ENCODE measurements around the gene PSMD5. TPM values are rescaled to one million over a fixed set of nuclear protein-coding genes. Genes with fewer than 3 reads are reported as not detected.

PSMD5 gene
- total and polyA plus RNA-seq, 2 of the 4 experiments (the other 2 are of a cell fraction) = 25.6 to 26.1 TPM

DNA sequence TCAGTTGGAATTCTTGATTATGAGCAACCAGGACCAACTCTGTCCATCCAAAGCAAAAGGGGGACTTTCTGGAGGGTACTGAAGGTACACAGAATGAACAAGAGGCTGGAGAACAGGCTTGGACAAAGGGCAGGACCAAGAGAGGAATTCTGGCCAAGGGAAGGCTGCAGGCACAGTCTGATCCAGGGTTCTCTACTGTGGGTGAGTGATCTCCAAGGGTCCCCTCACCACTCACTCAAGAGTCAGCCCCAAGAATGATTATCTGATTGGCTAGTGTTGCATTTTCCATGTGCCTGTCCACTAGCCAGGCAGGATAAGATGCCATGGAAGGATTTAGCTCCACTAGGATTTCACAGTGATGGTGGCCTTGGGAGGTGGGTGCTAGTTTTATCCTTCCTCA lies 45.9 kb upstream of the PSMD5 start:
- Histone ChIP-seq H3K9me3 (ENCODE audit: control insufficient read depth, insufficient read depth, low read length) (no peaks in the 10 kb centered on the region), H2BK5ac (ENCODE audit: low read depth, low read length, poor library complexity, severe bottlenecking) (no peak overlapping the region), H3K4me2 (ENCODE audit: low read depth, low read length) (no peak overlapping the region), H3K18ac (ENCODE audit: low read depth, low read length) (no peak overlapping the region), H2BK120ac (ENCODE audit: low read depth, low read length) (no peak overlapping the region), H4K5ac (ENCODE audit: low read depth, low read length) (no peak overlapping the region), H3K4ac (ENCODE audit: low read depth, low read length) (no peak overlapping the region), H3K27me3 (ENCODE audit: control insufficient read depth, insufficient read depth, low read length) (peaks cover 2% of the 10 kb centered on the region), H3K9ac (ENCODE audit: low read depth, low read length) (no peak overlapping the region), H3K14ac (replicated peaks; ENCODE audit: low read depth, low read length) (no peak overlapping the region), H4K91ac (ENCODE audit: insufficient read depth, low read depth, low read length) (no peak overlapping the region), H2BK15ac (ENCODE audit: low read depth, low read length) (no peak overlapping the region), H3K4me3 (ENCODE audit: insufficient read depth, low read depth, low read length) (no peak overlapping the region), H4K8ac (ENCODE audit: low read depth in 2 of 2, low read length in 2 of 2) (no peak overlapping the region), H2AK9ac (replicated peaks; ENCODE audit: low read depth, low read length, poor library complexity) (no peak overlapping the region), H3K23ac (ENCODE audit: low read depth, low read length) (no peak overlapping the region), H3K36me3 (ENCODE audit: control insufficient read depth, insufficient read depth, low read length) (no peaks in the 10 kb centered on the region), H3K27ac (ENCODE audit: insufficient read depth, low read length) (no peak overlapping the region), H3K79me1 (ENCODE audit: low read depth in 1 of 2, low read length in 2 of 2) (no peaks in the 10 kb centered on the region), H2BK20ac (ENCODE audit: low read depth, low read length) (no peak overlapping the region), H3K4me1 (ENCODE audit: control insufficient read depth, insufficient read depth, low read length) (peaks cover 4% of the 10 kb centered on the region; the same call in 1 of the 2 replicates), H3K56ac (ENCODE audit: extremely low read depth, insufficient read depth, low read length) (no peak overlapping the region), H3K9me1 (ENCODE audit: insufficient read depth, low read length) (0 out of 2 replicates have a peak, but pooled peaks cover 3% of the 10 kb centered on the region), H2AFZ (replicated peaks; ENCODE audit: low read length, poor library complexity) (no peak overlapping the region), H2AK5ac (ENCODE audit: low read depth, low read length) (no peak overlapping the region), H4K20me1 (ENCODE audit: insufficient read depth, low read length) (no peaks in the 10 kb centered on the region; the same call in 1 of the 2 replicates)
- POLR2A ChIA-PET (ENCODE audit: unreplicated experiment) = no interaction called here
- no TSS peak for BruUV-seq (replicated peaks)
- in situ Hi-C loops (cut with MboI; ENCODE audit: low sequenced_read_pairs) (no loop called here), dilution Hi-C loops (cut with HindIII; ENCODE audit: low sequenced_read_pairs, unreplicated experiment) (no loop called here), intact Hi-C loops (cut with micrococcal nuclease) (no loop called here)
- ATAC-seq (ENCODE audit: low read depth) (no peak), DNase-seq (no peak)
- CTCF ChIA-PET = interaction anchor here (0.7 kb wide), 1 partner anchor 49 kb away, joined by 7 read pairs; no protein-coding TSS in a partner anchor
- TF ChIP-seq BHLHE40 (IDR thresholded peaks at IDR 0.05; ENCODE audit: low read depth, low read length) = no peak
- TF ChIP-seq MAZ (IDR thresholded peaks at IDR 0.05; ENCODE audit: borderline replicate concordance, low read depth, low read length) = no peak
- TF ChIP-seq NFE2L2 (IDR thresholded peaks at IDR 0.05; ENCODE audit: low read depth, low read length) = no peak
- TF ChIP-seq CEBPB (IDR thresholded peaks at IDR 0.05; ENCODE audit: low read depth, low read length) = no peak
- TF ChIP-seq MXI1 (IDR thresholded peaks at IDR 0.05; ENCODE audit: borderline replicate concordance, low read depth, low read length) = no peak
- no peak for TF ChIP-seq RCOR1 (IDR thresholded peaks at IDR 0.05; ENCODE audit: insufficient replicate concordance, low read length)
- TF ChIP-seq POLR2A (IDR thresholded peaks at IDR 0.05; ENCODE audit: low read depth, low read length) = no peak
- TF ChIP-seq, protein P1, sequence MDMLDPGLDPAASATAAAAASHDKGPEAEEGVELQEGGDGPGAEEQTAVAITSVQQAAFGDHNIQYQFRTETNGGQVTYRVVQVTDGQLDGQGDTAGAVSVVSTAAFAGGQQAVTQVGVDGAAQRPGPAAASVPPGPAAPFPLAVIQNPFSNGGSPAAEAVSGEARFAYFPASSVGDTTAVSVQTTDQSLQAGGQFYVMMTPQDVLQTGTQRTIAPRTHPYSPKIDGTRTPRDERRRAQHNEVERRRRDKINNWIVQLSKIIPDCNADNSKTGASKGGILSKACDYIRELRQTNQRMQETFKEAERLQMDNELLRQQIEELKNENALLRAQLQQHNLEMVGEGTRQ (IDR thresholded peaks at IDR 0.05; ENCODE audit: low read depth, low read length) = no peak
- TF ChIP-seq RAD21 (IDR thresholded peaks at IDR 0.05; ENCODE audit: low read length) = no peak
- no peak for TF ChIP-seq CHD1 (IDR thresholded peaks at IDR 0.05; ENCODE audit: low read depth, low read length)
- TF ChIP-seq MAFK (IDR thresholded peaks at IDR 0.05; ENCODE audit: low read depth, low read length) = no peak
- TF ChIP-seq SMC3 (IDR thresholded peaks at IDR 0.05; ENCODE audit: low read depth, low read length) = no peak
- no peak for TF ChIP-seq FOS (IDR thresholded peaks at IDR 0.05; ENCODE audit: low read depth, low read length)
- TF ChIP-seq, protein P2, sequence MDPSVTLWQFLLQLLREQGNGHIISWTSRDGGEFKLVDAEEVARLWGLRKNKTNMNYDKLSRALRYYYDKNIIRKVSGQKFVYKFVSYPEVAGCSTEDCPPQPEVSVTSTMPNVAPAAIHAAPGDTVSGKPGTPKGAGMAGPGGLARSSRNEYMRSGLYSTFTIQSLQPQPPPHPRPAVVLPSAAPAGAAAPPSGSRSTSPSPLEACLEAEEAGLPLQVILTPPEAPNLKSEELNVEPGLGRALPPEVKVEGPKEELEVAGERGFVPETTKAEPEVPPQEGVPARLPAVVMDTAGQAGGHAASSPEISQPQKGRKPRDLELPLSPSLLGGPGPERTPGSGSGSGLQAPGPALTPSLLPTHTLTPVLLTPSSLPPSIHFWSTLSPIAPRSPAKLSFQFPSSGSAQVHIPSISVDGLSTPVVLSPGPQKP (IDR thresholded peaks at IDR 0.05; ENCODE audit: borderline replicate concordance, low read depth, low read length) = no peak

Data from IMR-90 (cell line).